ENCODE results near the gene KLHL2.

KLHL2 gene

GRCh38 chr4:165191814-165192499, 15.4 kb upstream of the KLHL2 start:
- TF ChIP-seq, protein P1, sequence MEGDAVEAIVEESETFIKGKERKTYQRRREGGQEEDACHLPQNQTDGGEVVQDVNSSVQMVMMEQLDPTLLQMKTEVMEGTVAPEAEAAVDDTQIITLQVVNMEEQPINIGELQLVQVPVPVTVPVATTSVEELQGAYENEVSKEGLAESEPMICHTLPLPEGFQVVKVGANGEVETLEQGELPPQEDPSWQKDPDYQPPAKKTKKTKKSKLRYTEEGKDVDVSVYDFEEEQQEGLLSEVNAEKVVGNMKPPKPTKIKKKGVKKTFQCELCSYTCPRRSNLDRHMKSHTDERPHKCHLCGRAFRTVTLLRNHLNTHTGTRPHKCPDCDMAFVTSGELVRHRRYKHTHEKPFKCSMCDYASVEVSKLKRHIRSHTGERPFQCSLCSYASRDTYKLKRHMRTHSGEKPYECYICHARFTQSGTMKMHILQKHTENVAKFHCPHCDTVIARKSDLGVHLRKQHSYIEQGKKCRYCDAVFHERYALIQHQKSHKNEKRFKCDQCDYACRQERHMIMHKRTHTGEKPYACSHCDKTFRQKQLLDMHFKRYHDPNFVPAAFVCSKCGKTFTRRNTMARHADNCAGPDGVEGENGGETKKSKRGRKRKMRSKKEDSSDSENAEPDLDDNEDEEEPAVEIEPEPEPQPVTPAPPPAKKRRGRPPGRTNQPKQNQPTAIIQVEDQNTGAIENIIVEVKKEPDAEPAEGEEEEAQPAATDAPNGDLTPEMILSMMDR (IDR thresholded peaks at IDR 0.05; ENCODE audit: insufficient read depth, low read depth, low read length, missing control alignments): no peak
- no peak for DNase-seq (ENCODE audit: low read depth)
- no peak overlapping the region for H3K4me3 ChIP-seq (ENCODE audit: low read length)

DNA sequence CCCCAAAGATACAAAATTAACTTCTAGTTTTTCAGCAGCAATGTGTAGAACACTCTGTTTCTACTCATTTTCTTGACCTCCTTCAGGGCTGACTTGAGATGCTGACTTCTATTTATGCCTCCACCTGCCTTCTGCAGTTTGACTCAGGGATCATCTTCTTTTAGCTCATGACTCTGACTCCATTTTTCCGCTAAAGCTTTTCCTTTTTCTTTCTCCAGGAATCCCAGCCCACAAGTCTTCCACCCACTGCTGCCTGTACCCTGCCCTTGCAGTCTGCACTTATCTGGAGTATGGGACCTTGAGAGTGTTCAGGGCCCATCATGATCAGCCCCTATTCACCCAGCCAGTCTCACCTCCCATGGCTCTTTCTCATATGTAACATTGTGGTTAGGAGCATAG, 14.9 kb upstream of the KLHL2 start:
- TF ChIP-seq, protein P1 (IDR thresholded peaks at IDR 0.05; ENCODE audit: insufficient read depth, low read depth, low read length, missing control alignments): no peak
- H3K4me3 ChIP-seq (ENCODE audit: low read length): no peak overlapping the region
- no peak for DNase-seq (ENCODE audit: low read depth)

DNA sequence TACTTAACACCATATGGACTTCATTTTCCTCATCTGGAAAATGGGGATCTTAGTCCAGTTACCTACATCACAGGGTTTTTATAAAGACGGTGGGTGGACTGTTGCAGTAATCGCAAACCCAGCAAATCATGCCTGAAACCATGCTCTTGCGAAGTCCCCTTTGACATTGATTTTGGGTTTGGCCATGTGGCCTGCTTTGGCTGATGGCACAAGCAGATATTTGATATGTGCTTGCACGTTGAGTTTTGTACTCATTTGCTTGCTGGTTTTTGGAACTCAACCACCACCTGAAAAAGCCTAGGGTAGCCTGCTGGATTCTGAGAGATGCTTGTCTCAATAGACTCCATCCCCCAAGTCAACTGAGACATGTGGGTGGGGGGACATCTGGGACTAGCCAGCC, 14.4 kb upstream of the KLHL2 start:
- no peak overlapping the region for H3K4me3 ChIP-seq (ENCODE audit: low read length)
- TF ChIP-seq, protein P1 (IDR thresholded peaks at IDR 0.05; ENCODE audit: insufficient read depth, low read depth, low read length, missing control alignments): no peak
- no peak for DNase-seq (ENCODE audit: low read depth)

- DNase-seq (ENCODE audit: low read depth): no peak
- TF ChIP-seq, protein P1 (IDR thresholded peaks at IDR 0.05; ENCODE audit: insufficient read depth, low read depth, low read length, missing control alignments): no peak
- no peak overlapping the region for H3K4me3 ChIP-seq (ENCODE audit: low read length)
Measured at GRCh38 chr4:165194368-165194767, 13.0 kb upstream of the KLHL2 start.

GRCh38 chr4:165198329-165198728, 9.0 kb upstream of the KLHL2 start:
- H3K4me3 ChIP-seq (ENCODE audit: low read length): no peak overlapping the region
- TF ChIP-seq, protein P1 (IDR thresholded peaks at IDR 0.05; ENCODE audit: insufficient read depth, low read depth, low read length, missing control alignments): no peak
- peak; percentile 42 for DNase-seq (ENCODE audit: low read depth)

DNA sequence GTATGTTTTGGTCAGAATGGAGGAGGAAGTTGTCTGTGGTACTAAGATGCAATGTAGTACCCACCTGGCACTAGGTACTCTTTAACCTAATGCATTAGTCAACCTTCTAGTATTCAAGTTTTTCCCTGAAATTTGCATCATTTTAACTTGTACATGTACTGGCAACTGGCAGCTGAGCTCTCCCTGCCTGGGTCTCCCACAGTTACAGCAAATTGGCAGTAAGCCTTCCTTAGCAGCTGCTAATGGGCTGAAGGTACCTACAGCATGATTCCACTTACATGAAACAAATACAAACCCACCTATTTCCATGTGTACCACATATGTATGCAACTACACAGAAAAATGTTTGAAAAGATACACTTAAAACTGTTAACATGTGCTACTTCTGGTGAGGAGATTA, 8.1 kb upstream of the KLHL2 start:
- H3K4me3 ChIP-seq (ENCODE audit: low read length): no peak overlapping the region
- DNase-seq (ENCODE audit: low read depth): peak; percentile 29
- TF ChIP-seq, protein P1 (IDR thresholded peaks at IDR 0.05; ENCODE audit: insufficient read depth, low read depth, low read length, missing control alignments): no peak

DNA sequence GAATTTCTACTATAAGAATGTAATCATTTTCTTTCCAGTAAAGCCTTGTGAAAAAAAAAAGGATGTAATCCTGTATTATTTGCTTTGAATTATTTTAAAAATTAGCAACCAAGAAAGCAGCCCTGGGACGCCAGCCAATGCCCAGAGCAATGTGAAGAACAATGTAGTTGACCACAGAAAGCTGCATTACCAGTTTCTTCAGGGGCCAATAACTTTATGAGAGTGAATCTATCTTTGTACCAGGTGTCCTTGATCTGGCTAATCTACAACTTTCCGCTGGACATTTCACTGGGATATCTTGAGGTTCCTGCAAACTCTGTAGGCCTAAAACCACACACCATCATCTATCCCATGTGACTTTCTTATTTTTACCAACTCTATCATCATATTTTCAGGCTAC, 7.6 kb upstream of the KLHL2 start:
- peak; percentile 84 for DNase-seq (ENCODE audit: low read depth)
- H3K4me3 ChIP-seq (ENCODE audit: low read length): no peak overlapping the region
- TF ChIP-seq, protein P1 (IDR thresholded peaks at IDR 0.05; ENCODE audit: insufficient read depth, low read depth, low read length, missing control alignments): no peak
